ENCODE results near the gene PAFAH2.

PAFAH2 gene

GRCh38 chr1:25926731-25927496 is 70.9 kb downstream of the PAFAH2 start:
- Histone ChIP-seq H3K36me3 (replicated peaks) (no peaks in the 10 kb centered on the region), H3K27me3 (replicated peaks) (no peaks in the 10 kb centered on the region), H3K4me3 (ENCODE audit: low read depth, low read length) (no peak overlapping the region), H3K27ac (no peak overlapping the region)
- no peak for DNase-seq
- in situ Hi-C loops (cut with HindIII; ENCODE audit: low pct_ligation_motif_present, low sequenced_read_pairs): no loop called here
- TF ChIP-seq CTCF (IDR thresholded peaks at IDR 0.05; ENCODE audit: low read depth, low read length, missing control alignments): no peak

- DNase-seq: no peak
- no peak for TF ChIP-seq CTCF (IDR thresholded peaks at IDR 0.05; ENCODE audit: low read depth, low read length, missing control alignments)
- Histone ChIP-seq H3K27me3 (replicated peaks) (no peaks in the 10 kb centered on the region), H3K4me3 (ENCODE audit: low read depth, low read length) (no peak overlapping the region), H3K36me3 (replicated peaks) (no peaks in the 10 kb centered on the region), H3K27ac (no peak overlapping the region)
- in situ Hi-C loops (cut with HindIII; ENCODE audit: low pct_ligation_motif_present, low sequenced_read_pairs): no loop called here
Observed at GRCh38 chr1:25924454-25924853, 73.4 kb downstream of the PAFAH2 start.

- Histone ChIP-seq H3K27ac (peak overlapping the region; percentile 22), H3K4me3 (ENCODE audit: low read depth, low read length) (peak overlapping the region; percentile 65), H3K27me3 (replicated peaks) (no peaks in the 10 kb centered on the region), H3K36me3 (replicated peaks) (no peaks in the 10 kb centered on the region)
- DNase-seq: peak; percentile 5
- in situ Hi-C loops (cut with HindIII; ENCODE audit: low pct_ligation_motif_present, low sequenced_read_pairs): no loop called here
- TF ChIP-seq CTCF (IDR thresholded peaks at IDR 0.05; ENCODE audit: low read depth, low read length, missing control alignments): no peak
Observed at GRCh38 chr1:25922971-25923552, 74.8 kb downstream of the PAFAH2 start.

GRCh38 chr1:25922056-25922970 is 75.5 kb downstream of the PAFAH2 start:
- Histone ChIP-seq H3K27ac (peak overlapping the region; percentile 22), H3K36me3 (replicated peaks) (no peaks in the 10 kb centered on the region), H3K27me3 (replicated peaks) (no peaks in the 10 kb centered on the region), H3K4me3 (ENCODE audit: low read depth, low read length) (peak overlapping the region; percentile 65)
- TF ChIP-seq CTCF (IDR thresholded peaks at IDR 0.05; ENCODE audit: low read depth, low read length, missing control alignments): peak; percentile 17
- DNase-seq: no peak
- in situ Hi-C loops (cut with HindIII; ENCODE audit: low pct_ligation_motif_present, low sequenced_read_pairs): no loop called here

- H3K27ac ChIP-seq: no peak overlapping the region
- TF ChIP-seq CTCF (IDR thresholded peaks at IDR 0.05; ENCODE audit: low read depth, low read length, missing control alignments): no peak
- DNase-seq: no peak
- H3K27me3 ChIP-seq (replicated peaks): no peaks in the 10 kb centered on the region
- in situ Hi-C loops (cut with HindIII; ENCODE audit: low pct_ligation_motif_present, low sequenced_read_pairs): no loop called here
- H3K4me3 ChIP-seq (ENCODE audit: low read depth, low read length): no peak overlapping the region
- H3K36me3 ChIP-seq (replicated peaks): no peaks in the 10 kb centered on the region
Observed at GRCh38 chr1:25918615-25919014, 79.2 kb downstream of the PAFAH2 start.

All from brain microvascular endothelial cell (primary cell).